ENCODE measurements around the gene DAND5. TPM values are rescaled to one million over a fixed set of nuclear protein-coding genes. Genes with fewer than 3 reads are reported as not detected.

DAND5 gene
- polyA plus RNA-seq, 1 of the 3 experiments (the other 2 are of a cell fraction): 1.0 TPM

GRCh38 chr19:12996406-12997094 is 27.2 kb downstream of the DAND5 start (continued):
- TF ChIP-seq USF2 (IDR thresholded peaks at IDR 0.05; ENCODE audit: borderline replicate concordance, low read depth, low read length) (no peak), YY1 (IDR thresholded peaks at IDR 0.05; ENCODE audit: low read depth) (no peak), RCOR1 (IDR thresholded peaks at IDR 0.05; ENCODE audit: low read length) (no peak)

GRCh38 chr19:12997179-12997966 is 28.0 kb downstream of the DAND5 start:
- Histone ChIP-seq H3K4me3 (ENCODE audit: low read depth in 2 of 2, low read length in 1 of 2) (peak overlapping the region in 1 of 2 experiments; percentile 76; a peak in 1 of 4 replicates), H3K27ac (ENCODE audit: low read depth in 2 of 2, low read length in 1 of 2) (no peak overlapping the region), H3K79me2 (ENCODE audit: insufficient read depth) (peaks cover 40% of the 10 kb centered on the region), H3F3A (replicated peaks; ENCODE audit: insufficient read depth) (peaks cover 3% of the 10 kb centered on the region), H3K9me2 (no peaks in the 10 kb centered on the region), H3K4me1 (ENCODE audit: control insufficient read depth in 1 of 2, insufficient read depth in 2 of 2, low read depth in 1 of 2, low read length in 1 of 2) (peaks cover 0 to 17% of the 10 kb centered on the region in 2 experiments; a peak in 1 of 4 replicates), H3K4me2 (peak overlapping the region; percentile 92), H3K27me3 (ENCODE audit: insufficient read depth) (no peaks in the 10 kb centered on the region), H3K9ac (no peak overlapping the region), H3K36me3 (replicated peaks in 1 of 2; ENCODE audit: control insufficient read depth in 1 of 2, insufficient read depth in 2 of 2, low read length in 1 of 2) (no peaks in the 10 kb centered on the region), H2AFZ (ENCODE audit: low read depth) (no peak overlapping the region), H4K20me1 (ENCODE audit: insufficient read depth) (peaks cover 9% of the 10 kb centered on the region; the same call in 1 of the 2 replicates), H3K9me3 (no peaks in the 10 kb centered on the region)
- POLR2A ChIA-PET: no interaction called here
- CTCF ChIA-PET: interaction anchor here (1.0 to 2.5 kb wide), 6 partner anchors 14 to 97 kb away, joined by 3 to 12 read pairs (median 5); no protein-coding TSS in a partner anchor
- DNase-seq: no peak
- TF ChIP-seq TEAD4 (IDR thresholded peaks at IDR 0.05; ENCODE audit: borderline replicate concordance, insufficient read depth): no peak
- no peak for TF ChIP-seq RCOR1 (IDR thresholded peaks at IDR 0.05; ENCODE audit: low read length)
- TF ChIP-seq NRF1 (IDR thresholded peaks at IDR 0.05; ENCODE audit: low read depth, low read length): no peak
- TF ChIP-seq USF2 (IDR thresholded peaks at IDR 0.05; ENCODE audit: borderline replicate concordance, low read depth, low read length): no peak
- TF ChIP-seq ELF1 (IDR thresholded peaks at IDR 0.05): no peak
- no peak for TF ChIP-seq FOXM1 (IDR thresholded peaks at IDR 0.05; ENCODE audit: low read depth)
- no peak for TF ChIP-seq YY1 (IDR thresholded peaks at IDR 0.05; ENCODE audit: low read depth)
- TF ChIP-seq SMC3 (IDR thresholded peaks at IDR 0.05; ENCODE audit: low read depth, low read length): no peak
- no peak for TF ChIP-seq FOSL2 (IDR thresholded peaks at IDR 0.05; ENCODE audit: borderline replicate concordance, low read depth)
- no peak for TF ChIP-seq EZH2phosphoT487 (IDR thresholded peaks at IDR 0.05; ENCODE audit: borderline replicate concordance, low read depth)
- TF ChIP-seq RXRA (IDR thresholded peaks at IDR 0.05; ENCODE audit: borderline replicate concordance, low read depth): no peak
- WGBS (ENCODE audit: low lambda C conversion rate): 97% methylated on average over 19 of the region's 25 CpGs

All from SK-N-SH (cell line).